ENCODE measurements around the gene KLHL29. TPM values are rescaled to one million over a fixed set of nuclear protein-coding genes. Genes with fewer than 3 reads are reported as not detected.

KLHL29 gene
- total RNA-seq, 2 donors from 2014 or later: 1.0 to 2.4 TPM

- Histone ChIP-seq H3K27ac (ENCODE audit: low read depth, low read length) (no peak overlapping the region), H3K9me3 (ENCODE audit: control insufficient read depth, low read length) (no peaks in the 10 kb centered on the region), H3K36me3 (ENCODE audit: control insufficient read depth, insufficient read depth, low read length) (no peaks in the 10 kb centered on the region), H3K4me3 (ENCODE audit: low read length) (no peak overlapping the region), H3K4me1 (ENCODE audit: control insufficient read depth, insufficient read depth, low read length) (no peaks in the 10 kb centered on the region), H3K27me3 (ENCODE audit: control insufficient read depth, insufficient read depth, low read length, poor library complexity, severe bottlenecking) (no peaks in the 10 kb centered on the region), H3K9ac (ENCODE audit: extremely low read depth, low read length, poor library complexity, severe bottlenecking) (no peak overlapping the region)
- Mint-ChIP-seq H3K27me3 (ENCODE audit: insufficient read depth) (no peaks in the 10 kb centered on the region), H3K27ac (no peak overlapping the region), H3K36me3 (ENCODE audit: low read depth) (no peaks in the 10 kb centered on the region), H3K9me3 (no peaks in the 10 kb centered on the region), H3K4me1 (peaks cover 3% of the 10 kb centered on the region), H3K4me3 (no peak overlapping the region)
- WGBS, 2 experiments (ENCODE audit: insufficient coverage in 1 of 2, insufficient read length in 1 of 2): 91 to 96% methylated on average over 7 to 8 of the region's 8 CpGs
- no peak for TF ChIP-seq CTCF (conservative IDR thresholded peaks at IDR 0.05)
- no peak for DNase-seq
These were observed 42.4 kb downstream of the KLHL29 start for GRCh38 chr2:23427350-23427749.

GRCh38 chr2:23427976-23428375 lies 43.0 kb downstream of the KLHL29 start:
- WGBS, 2 experiments (ENCODE audit: insufficient coverage in 1 of 2, insufficient read length in 1 of 2): 84 to 86% methylated on average over 9 to 12 of the region's 12 CpGs
- H3K27me3 ChIP-seq (ENCODE audit: control insufficient read depth, insufficient read depth, low read length, poor library complexity, severe bottlenecking): no peaks in the 10 kb centered on the region
- no peak overlapping the region for H3K4me3 Mint-ChIP-seq

GRCh38 chr2:23429036-23429435 lies 44.1 kb downstream of the KLHL29 start:
- Mint-ChIP-seq H3K4me3 (no peak overlapping the region), H3K27ac (no peak overlapping the region), H3K36me3 (ENCODE audit: low read depth) (no peaks in the 10 kb centered on the region), H3K4me1 (peaks cover 4% of the 10 kb centered on the region), H3K9me3 (no peaks in the 10 kb centered on the region), H3K27me3 (ENCODE audit: insufficient read depth) (no peaks in the 10 kb centered on the region)
- Histone ChIP-seq H3K36me3 (ENCODE audit: control insufficient read depth, insufficient read depth, low read length) (no peaks in the 10 kb centered on the region), H3K27ac (ENCODE audit: low read depth, low read length) (no peak overlapping the region), H3K9me3 (ENCODE audit: control insufficient read depth, low read length) (no peaks in the 10 kb centered on the region), H3K9ac (ENCODE audit: extremely low read depth, low read length, poor library complexity, severe bottlenecking) (no peak overlapping the region), H3K27me3 (ENCODE audit: control insufficient read depth, insufficient read depth, low read length, poor library complexity, severe bottlenecking) (no peaks in the 10 kb centered on the region), H3K4me1 (ENCODE audit: control insufficient read depth, insufficient read depth, low read length) (no peaks in the 10 kb centered on the region), H3K4me3 (ENCODE audit: low read length) (no peak overlapping the region)
- WGBS, 2 experiments (ENCODE audit: insufficient coverage in 1 of 2, insufficient read length in 1 of 2): 88 to 98% methylated on average over 4 to 6 of the region's 6 CpGs
- peak; percentile 19 for DNase-seq
- TF ChIP-seq CTCF (conservative IDR thresholded peaks at IDR 0.05): no peak

More at GRCh38 chr2:23427976-23428375, 43.0 kb downstream of the KLHL29 start:
- Mint-ChIP-seq H3K9me3 (no peaks in the 10 kb centered on the region), H3K27ac (no peak overlapping the region), H3K27me3 (ENCODE audit: insufficient read depth) (no peaks in the 10 kb centered on the region), H3K36me3 (ENCODE audit: low read depth) (no peaks in the 10 kb centered on the region), H3K4me1 (peaks cover 7% of the 10 kb centered on the region)
- Histone ChIP-seq H3K4me3 (ENCODE audit: low read length) (no peak overlapping the region), H3K9me3 (ENCODE audit: control insufficient read depth, low read length) (no peaks in the 10 kb centered on the region), H3K36me3 (ENCODE audit: control insufficient read depth, insufficient read depth, low read length) (no peaks in the 10 kb centered on the region), H3K4me1 (ENCODE audit: control insufficient read depth, insufficient read depth, low read length) (no peaks in the 10 kb centered on the region), H3K9ac (ENCODE audit: extremely low read depth, low read length, poor library complexity, severe bottlenecking) (no peak overlapping the region), H3K27ac (ENCODE audit: low read depth, low read length) (no peak overlapping the region)
- TF ChIP-seq CTCF (conservative IDR thresholded peaks at IDR 0.05): no peak
- peak; percentile 32 for DNase-seq

All from endodermal cell (in vitro differentiated cells).